HG02943 (cell line): ENCODE measurements around the gene ZNF37A.
"Not testable (repeated sequence)": the region's sequence is repeated elsewhere in the genome, so short reads cannot be mapped to it uniquely, and the experiment has no call there.

Experiments
- ATAC-seq: cut with Tn5 transposase; IDR thresholded peaks from one replicate; pipeline ENCODE4 v1.9.1; 2021; ENCODE audit warnings: mild to moderate bottlenecking, low read depth, moderate library complexity; ENCODE audit not compliant: unreplicated experiment

The ZNF37A gene

DNA sequence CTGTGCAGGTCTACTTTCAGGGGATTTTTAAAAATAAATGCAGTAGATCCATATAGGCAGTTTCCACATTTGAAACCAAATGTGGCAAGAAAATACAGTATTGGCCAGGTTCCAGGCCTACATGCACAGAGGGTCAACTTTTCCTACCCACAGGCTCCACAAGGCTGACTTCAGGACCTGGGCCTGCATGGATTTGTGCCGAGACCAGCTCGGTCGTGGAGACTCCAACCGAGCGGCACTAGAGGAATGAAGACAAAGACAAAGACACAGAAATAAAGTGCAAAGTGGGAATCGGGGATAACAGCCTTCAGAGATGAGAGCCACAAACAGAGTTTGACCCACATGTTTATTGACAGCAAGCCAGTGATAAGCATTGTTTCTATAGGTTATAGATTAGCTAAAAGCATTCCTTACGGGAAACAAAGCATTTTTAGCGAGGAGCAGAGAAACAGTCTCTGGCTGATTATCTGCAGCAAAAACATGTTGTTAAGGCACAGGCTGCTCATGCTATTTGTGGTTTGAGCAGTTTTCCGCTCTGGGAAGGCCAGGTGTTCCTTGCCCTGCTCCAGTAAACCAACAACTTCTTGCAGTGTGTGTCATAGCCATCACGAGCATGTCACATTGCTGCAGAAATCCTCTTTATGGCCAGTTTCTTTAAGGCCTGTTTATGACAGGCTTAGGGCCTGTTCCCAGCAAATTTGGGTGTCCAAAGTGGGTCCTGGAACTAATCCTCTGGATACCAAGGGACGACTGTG is 52.6 kb downstream of the ZNF37A start:
- no peak for ATAC-seq

DNA sequence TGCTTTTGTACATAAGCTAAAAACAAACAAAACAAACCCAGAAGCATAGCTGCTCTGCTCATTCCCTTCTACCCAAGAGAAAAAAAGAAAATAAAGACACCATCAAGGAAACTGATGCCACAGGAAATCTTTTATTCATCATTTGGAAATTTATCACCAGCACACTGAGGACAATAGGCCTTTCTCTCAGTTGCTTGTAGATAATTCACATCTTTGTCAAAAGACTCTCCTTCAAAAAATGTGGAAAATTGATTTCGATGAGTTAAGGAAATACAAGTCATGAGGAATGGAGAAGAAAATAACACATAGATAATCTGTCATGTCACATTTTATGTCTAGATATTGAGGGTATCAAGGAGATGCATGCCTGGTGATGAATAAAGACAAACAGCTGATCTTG is 53.5 kb downstream of the ZNF37A start:
- ATAC-seq, result no peak

GRCh38 chr10:38150891-38151463 is 56.8 kb downstream of the ZNF37A start:
- not testable (repeated sequence) for ATAC-seq

- no peak for ATAC-seq
These were observed 62.5 kb downstream of the ZNF37A start for GRCh38 chr10:38156416-38157269.

GRCh38 chr10:38157270-38157685 is 63.1 kb downstream of the ZNF37A start:
- no peak for ATAC-seq

DNA sequence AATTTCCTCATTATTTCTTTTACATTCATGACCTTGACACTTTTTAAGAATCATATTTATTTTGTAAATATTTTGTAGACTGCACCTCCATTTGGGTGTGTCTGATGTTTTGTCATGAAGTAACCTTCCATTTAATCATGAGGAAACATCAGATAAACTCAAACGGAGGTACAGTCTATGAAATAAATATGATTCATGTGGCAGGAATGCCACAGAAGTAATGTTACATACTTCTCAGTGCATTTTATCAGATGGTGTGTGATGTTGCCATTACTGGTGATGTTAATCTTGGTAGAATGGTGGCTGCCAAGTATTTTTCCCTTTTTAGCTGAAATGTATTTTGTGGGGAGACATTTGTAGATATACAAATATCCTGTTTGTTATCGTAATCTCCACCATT is 64.9 kb downstream of the ZNF37A start:
- no peak for ATAC-seq

- ATAC-seq, result no peak
These were observed 69.5 kb downstream of the ZNF37A start for GRCh38 chr10:38163617-38164016.

DNA sequence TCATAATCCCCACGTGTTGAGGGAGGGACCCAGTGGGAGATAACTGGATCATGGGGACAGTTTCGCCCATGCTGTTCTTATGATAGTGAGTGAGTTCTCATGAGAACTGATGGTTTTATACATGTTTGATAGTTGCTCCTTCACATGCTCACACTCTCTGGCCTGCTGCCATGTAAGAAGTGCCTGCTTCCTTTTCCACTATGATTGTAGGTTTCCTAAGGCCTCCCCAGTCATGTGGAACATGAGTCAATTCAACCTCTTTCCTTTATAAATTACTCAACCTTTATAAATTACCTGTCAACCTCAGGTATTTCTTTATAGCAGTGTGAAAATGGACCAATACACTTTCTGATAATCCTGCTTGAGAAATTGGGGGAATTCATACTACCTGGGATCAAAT is 80.2 kb downstream of the ZNF37A start:
- no peak for ATAC-seq

GRCh38 chr10:38184477-38184876 is 90.3 kb downstream of the ZNF37A start:
- no peak for ATAC-seq
